H1 (cell line): ENCODE results near the gene MRPS31. TPM values are rescaled to one million over a fixed set of nuclear protein-coding genes. Genes with fewer than 3 reads are reported as not detected.

Experiments used
- RAD21 ChIP-seq, 2 experiments: IDR thresholded peaks in 1 of 2; conservative IDR thresholded peaks in 1 of 2; 2 replicates each; pipeline ENCODE4 v1.6.1; 2011; ENCODE audit warnings: low read depth in 2 of 2, low read length in 2 of 2, improper control_type of control experiment in 1 of 2, inconsistent platforms in 1 of 2, mild to moderate bottlenecking in 1 of 2, moderate library complexity in 1 of 2
- RFX5 ChIP-seq: IDR thresholded peaks from 2 replicates; pipeline ENCODE4 v1.6.1; 2011; ENCODE audit warnings: low read depth, low read length, improper control_type of control experiment, borderline replicate concordance
- TEAD4 ChIP-seq: IDR thresholded peaks from 2 replicates; pipeline ENCODE4 v1.6.1; 2012; ENCODE audit warnings: low read depth, low read length, inconsistent platforms, mixed read lengths
- polyA plus RNA-seq, 7 experiments: library from polyadenylated mRNA; depleted of rRNA in 3 of 7; stranded (reverse) in 5 of 7; unstranded in 2 of 7; fragments of >200 nt in 5 of 7; fragments of 200-250 nt in 2 of 7; gene quantifications; 1 replicate in 5 of 7; 2 replicates in 1 of 7; 4 replicates in 1 of 7; pipeline versions ENCODE4 v1.2.1 to v1.2.3, GENCODE V29; 2011 to 2013; ENCODE audit warnings: missing spikeins in 2 of 7, mixed read lengths in 2 of 7
- total RNA-seq: library from RNA; stranded (reverse); fragmentation: NEBNext Ultra II Directional; extraction: Animal tissue kit (Norgen Biotek cat#: 25700); gene quantifications from 2 replicates; pipeline ENCODE4 v1.2.1, GENCODE V29; 2021
- TF ChIP-seq, protein P1 (sequence below): IDR thresholded peaks from 2 replicates; pipeline ENCODE4 v1.6.1; 2012; ENCODE audit warnings: inconsistent platforms
- TF ChIP-seq, protein P2 (sequence below): fragments of 300-600 bp; sonication (generic); IDR thresholded peaks from 2 replicates; pipeline ENCODE4 v1.7.1; 2012; ENCODE audit warnings: low read length, moderate library complexity, mild to moderate bottlenecking, inconsistent platforms; ENCODE audit not compliant: insufficient replicate concordance

Gene MRPS31
- total and polyA plus RNA-seq, 2 of the 8 experiments (the other 6 are each of a cell fraction or from before 2014, with no cell fraction given): 13.6 to 33.3 TPM

DNA sequence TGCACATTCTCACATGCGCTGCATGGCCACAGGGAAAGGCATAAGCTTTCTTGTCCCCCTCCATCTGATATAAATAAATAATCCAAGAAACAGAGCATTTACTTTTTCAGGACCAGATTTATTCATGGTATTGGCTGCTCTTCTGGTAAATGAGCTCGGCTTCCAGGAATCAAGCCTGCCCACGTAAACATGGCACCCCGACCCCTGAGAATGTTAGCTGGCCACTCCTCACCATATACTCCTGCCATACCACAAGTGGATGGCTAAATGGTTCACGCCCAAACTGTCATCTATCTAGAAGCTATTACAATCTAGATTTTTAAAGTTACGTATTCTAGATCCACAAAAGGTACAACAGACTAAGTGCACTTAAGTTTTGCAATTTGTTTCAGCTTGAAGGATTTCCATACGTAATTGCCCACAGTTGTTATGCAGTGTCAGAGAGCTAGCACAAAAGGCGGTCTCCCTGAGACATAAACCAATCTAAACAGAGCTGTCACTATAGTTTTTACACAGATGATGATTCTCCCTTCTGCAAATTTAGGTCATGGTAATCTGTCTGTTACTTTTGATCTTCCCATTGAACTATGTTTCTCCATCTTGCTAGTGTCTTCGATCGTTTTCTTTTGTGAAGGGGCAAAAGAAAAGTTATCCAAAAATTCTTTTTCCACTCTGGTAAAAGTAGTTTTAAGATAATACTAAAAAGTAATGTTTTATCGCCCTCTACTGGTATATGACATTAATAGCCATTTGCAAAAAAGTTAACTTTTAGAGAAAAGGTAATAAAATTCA, 88.3 kb downstream of the MRPS31 start (continued):
- TF ChIP-seq, protein P1, sequence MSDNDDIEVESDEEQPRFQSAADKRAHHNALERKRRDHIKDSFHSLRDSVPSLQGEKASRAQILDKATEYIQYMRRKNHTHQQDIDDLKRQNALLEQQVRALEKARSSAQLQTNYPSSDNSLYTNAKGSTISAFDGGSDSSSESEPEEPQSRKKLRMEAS: no peak
- TF ChIP-seq, protein P2, sequence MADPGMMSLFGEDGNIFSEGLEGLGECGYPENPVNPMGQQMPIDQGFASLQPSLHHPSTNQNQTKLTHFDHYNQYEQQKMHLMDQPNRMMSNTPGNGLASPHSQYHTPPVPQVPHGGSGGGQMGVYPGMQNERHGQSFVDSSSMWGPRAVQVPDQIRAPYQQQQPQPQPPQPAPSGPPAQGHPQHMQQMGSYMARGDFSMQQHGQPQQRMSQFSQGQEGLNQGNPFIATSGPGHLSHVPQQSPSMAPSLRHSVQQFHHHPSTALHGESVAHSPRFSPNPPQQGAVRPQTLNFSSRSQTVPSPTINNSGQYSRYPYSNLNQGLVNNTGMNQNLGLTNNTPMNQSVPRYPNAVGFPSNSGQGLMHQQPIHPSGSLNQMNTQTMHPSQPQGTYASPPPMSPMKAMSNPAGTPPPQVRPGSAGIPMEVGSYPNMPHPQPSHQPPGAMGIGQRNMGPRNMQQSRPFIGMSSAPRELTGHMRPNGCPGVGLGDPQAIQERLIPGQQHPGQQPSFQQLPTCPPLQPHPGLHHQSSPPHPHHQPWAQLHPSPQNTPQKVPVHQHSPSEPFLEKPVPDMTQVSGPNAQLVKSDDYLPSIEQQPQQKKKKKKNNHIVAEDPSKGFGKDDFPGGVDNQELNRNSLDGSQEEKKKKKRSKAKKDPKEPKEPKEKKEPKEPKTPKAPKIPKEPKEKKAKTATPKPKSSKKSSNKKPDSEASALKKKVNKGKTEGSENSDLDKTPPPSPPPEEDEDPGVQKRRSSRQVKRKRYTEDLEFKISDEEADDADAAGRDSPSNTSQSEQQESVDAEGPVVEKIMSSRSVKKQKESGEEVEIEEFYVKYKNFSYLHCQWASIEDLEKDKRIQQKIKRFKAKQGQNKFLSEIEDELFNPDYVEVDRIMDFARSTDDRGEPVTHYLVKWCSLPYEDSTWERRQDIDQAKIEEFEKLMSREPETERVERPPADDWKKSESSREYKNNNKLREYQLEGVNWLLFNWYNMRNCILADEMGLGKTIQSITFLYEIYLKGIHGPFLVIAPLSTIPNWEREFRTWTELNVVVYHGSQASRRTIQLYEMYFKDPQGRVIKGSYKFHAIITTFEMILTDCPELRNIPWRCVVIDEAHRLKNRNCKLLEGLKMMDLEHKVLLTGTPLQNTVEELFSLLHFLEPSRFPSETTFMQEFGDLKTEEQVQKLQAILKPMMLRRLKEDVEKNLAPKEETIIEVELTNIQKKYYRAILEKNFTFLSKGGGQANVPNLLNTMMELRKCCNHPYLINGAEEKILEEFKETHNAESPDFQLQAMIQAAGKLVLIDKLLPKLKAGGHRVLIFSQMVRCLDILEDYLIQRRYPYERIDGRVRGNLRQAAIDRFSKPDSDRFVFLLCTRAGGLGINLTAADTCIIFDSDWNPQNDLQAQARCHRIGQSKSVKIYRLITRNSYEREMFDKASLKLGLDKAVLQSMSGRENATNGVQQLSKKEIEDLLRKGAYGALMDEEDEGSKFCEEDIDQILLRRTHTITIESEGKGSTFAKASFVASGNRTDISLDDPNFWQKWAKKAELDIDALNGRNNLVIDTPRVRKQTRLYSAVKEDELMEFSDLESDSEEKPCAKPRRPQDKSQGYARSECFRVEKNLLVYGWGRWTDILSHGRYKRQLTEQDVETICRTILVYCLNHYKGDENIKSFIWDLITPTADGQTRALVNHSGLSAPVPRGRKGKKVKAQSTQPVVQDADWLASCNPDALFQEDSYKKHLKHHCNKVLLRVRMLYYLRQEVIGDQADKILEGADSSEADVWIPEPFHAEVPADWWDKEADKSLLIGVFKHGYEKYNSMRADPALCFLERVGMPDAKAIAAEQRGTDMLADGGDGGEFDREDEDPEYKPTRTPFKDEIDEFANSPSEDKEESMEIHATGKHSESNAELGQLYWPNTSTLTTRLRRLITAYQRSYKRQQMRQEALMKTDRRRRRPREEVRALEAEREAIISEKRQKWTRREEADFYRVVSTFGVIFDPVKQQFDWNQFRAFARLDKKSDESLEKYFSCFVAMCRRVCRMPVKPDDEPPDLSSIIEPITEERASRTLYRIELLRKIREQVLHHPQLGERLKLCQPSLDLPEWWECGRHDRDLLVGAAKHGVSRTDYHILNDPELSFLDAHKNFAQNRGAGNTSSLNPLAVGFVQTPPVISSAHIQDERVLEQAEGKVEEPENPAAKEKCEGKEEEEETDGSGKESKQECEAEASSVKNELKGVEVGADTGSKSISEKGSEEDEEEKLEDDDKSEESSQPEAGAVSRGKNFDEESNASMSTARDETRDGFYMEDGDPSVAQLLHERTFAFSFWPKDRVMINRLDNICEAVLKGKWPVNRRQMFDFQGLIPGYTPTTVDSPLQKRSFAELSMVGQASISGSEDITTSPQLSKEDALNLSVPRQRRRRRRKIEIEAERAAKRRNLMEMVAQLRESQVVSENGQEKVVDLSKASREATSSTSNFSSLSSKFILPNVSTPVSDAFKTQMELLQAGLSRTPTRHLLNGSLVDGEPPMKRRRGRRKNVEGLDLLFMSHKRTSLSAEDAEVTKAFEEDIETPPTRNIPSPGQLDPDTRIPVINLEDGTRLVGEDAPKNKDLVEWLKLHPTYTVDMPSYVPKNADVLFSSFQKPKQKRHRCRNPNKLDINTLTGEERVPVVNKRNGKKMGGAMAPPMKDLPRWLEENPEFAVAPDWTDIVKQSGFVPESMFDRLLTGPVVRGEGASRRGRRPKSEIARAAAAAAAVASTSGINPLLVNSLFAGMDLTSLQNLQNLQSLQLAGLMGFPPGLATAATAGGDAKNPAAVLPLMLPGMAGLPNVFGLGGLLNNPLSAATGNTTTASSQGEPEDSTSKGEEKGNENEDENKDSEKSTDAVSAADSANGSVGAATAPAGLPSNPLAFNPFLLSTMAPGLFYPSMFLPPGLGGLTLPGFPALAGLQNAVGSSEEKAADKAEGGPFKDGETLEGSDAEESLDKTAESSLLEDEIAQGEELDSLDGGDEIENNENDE: peak; percentile 59
- TF ChIP-seq RFX5 (no peak), TEAD4 (no peak), RAD21 (IDR thresholded peaks at IDR 0.05 in 1 of 2, conservative IDR thresholded peaks at IDR 0.05 in 1 of 2; ENCODE audit: low read depth in 2 of 2, low read length in 2 of 2) (peak in 1 of 2 experiments; percentile 47; a peak in 3 of 4 replicates)
